ELR (cell line): ENCODE measurements around the gene HSPG2.

Source experiments
- DNase-seq: peaks from one replicate; pipeline ENCODE4 v3.0.0-alpha.2; 2015; ENCODE audit warnings: low read depth

The HSPG2 gene

GRCh38 chr1:21955501-21956281, 18.6 kb upstream of the HSPG2 start:
- no peak for DNase-seq

GRCh38 chr1:21955058-21955457, 17.9 kb upstream of the HSPG2 start:
- DNase-seq: no peak

GRCh38 chr1:21952786-21953520, 15.8 kb upstream of the HSPG2 start:
- no peak for DNase-seq

GRCh38 chr1:21951226-21951870, 14.2 kb upstream of the HSPG2 start:
- no peak for DNase-seq

GRCh38 chr1:21950734-21951133, 13.6 kb upstream of the HSPG2 start:
- no peak for DNase-seq

- no peak for DNase-seq
Measured at GRCh38 chr1:21946836-21947587, 9.9 kb upstream of the HSPG2 start.

GRCh38 chr1:21944733-21945073, 7.6 kb upstream of the HSPG2 start:
- no peak for DNase-seq

GRCh38 chr1:21942959-21943640, 6.0 kb upstream of the HSPG2 start:
- DNase-seq: peak; percentile 74

- no peak for DNase-seq
Measured at GRCh38 chr1:21942464-21942863, 5.4 kb upstream of the HSPG2 start.

- DNase-seq: no peak
Measured at GRCh38 chr1:21941370-21941769, 4.3 kb upstream of the HSPG2 start.

GRCh38 chr1:21940492-21940891, 3.4 kb upstream of the HSPG2 start:
- no peak for DNase-seq

- peak; percentile 97 for DNase-seq
Measured at GRCh38 chr1:21939650-21940374, 2.7 kb upstream of the HSPG2 start.

- no peak for DNase-seq
Measured at GRCh38 chr1:21938732-21939538, 1.8 kb upstream of the HSPG2 start.

GRCh38 chr1:21937372-21938121, 437 bp upstream of the HSPG2 start:
- peak; percentile 82 for DNase-seq

GRCh38 chr1:21936366-21937031, 611 bp downstream of the HSPG2 start:
- DNase-seq: peak; percentile 46

- DNase-seq: peak; percentile 46
Measured at GRCh38 chr1:21935891-21936365, 1.2 kb downstream of the HSPG2 start.

GRCh38 chr1:21935393-21935804, 1.7 kb downstream of the HSPG2 start:
- DNase-seq: peak; percentile 49

- DNase-seq: no peak
Measured at GRCh38 chr1:21933397-21934248, 3.5 kb downstream of the HSPG2 start.
